NT2/D1 (cell line): ENCODE data around the gene FAR2.

Experiments used
- YY1 ChIP-seq: IDR thresholded peaks from 2 replicates; pipeline ENCODE4 v1.6.1; 2011; ENCODE audit not compliant: insufficient read length, insufficient read depth
- ZNF274 ChIP-seq: IDR thresholded peaks from 2 replicates; pipeline ENCODE4 v1.6.1; 2011; ENCODE audit warnings: mild to moderate bottlenecking, low read depth, low read length

DNA sequence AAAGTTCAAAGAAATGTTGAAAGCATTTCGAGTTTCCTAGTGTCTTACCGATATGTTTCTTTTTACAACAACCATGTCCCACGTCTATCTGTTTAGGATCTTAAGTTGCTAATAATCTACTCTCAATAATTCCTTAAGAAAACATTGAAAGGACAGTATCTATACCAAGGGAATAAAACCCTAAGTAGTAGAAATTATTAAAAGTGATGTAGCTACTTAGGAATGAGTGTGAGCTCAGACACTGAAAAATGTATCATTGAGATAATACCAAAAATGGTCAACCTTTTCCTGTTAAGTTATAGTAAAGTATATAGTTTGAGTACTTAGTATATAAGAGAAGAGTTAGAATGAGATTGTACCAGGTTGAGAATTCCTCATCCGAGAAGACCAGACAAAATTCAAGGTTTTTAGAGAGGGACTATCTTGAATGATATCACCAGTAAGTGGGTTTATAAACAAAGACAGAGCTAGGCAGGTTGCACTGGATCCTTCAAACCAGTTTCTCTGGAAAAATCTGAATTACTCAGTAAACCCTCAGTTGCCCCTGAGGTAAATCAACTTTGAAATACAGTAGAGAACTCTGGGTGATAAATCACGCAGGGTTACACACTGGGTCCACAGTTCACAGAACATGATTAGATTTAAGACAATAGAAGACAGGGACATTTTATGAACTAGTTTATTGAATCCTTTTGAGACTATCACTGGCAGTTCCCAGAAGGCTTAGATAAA, 135.1 kb downstream of the FAR2 start:
- no peak for TF ChIP-seq YY1
- no peak for TF ChIP-seq ZNF274
